ENCODE data around the gene AKAP6.

AKAP6 gene

GRCh38 chr14:32343926-32344430, 14.9 kb downstream of the AKAP6 start:
- no peak for TF ChIP-seq CTCF (IDR thresholded peaks at IDR 0.05; ENCODE audit: low read depth, low read length)
- no peak overlapping the region for H3K4me3 ChIP-seq (ENCODE audit: low read depth, low read length)

GRCh38 chr14:32345311-32345791, 16.3 kb downstream of the AKAP6 start:
- H3K4me3 ChIP-seq (ENCODE audit: low read depth, low read length): no peak overlapping the region
- TF ChIP-seq CTCF (IDR thresholded peaks at IDR 0.05; ENCODE audit: low read depth, low read length): no peak

- no peak for TF ChIP-seq CTCF (IDR thresholded peaks at IDR 0.05; ENCODE audit: low read depth, low read length)
- H3K4me3 ChIP-seq (ENCODE audit: low read depth, low read length): no peak overlapping the region
These were observed 20.2 kb downstream of the AKAP6 start for GRCh38 chr14:32349322-32349721.

GRCh38 chr14:32350020-32350419, 20.9 kb downstream of the AKAP6 start:
- no peak overlapping the region for H3K4me3 ChIP-seq (ENCODE audit: low read depth, low read length)
- TF ChIP-seq CTCF (IDR thresholded peaks at IDR 0.05; ENCODE audit: low read depth, low read length): no peak

- no peak for TF ChIP-seq CTCF (IDR thresholded peaks at IDR 0.05; ENCODE audit: low read depth, low read length)
- no peak overlapping the region for H3K4me3 ChIP-seq (ENCODE audit: low read depth, low read length)
These were observed 23.5 kb downstream of the AKAP6 start for GRCh38 chr14:32352631-32353030.

- no peak overlapping the region for H3K4me3 ChIP-seq (ENCODE audit: low read depth, low read length)
- TF ChIP-seq CTCF (IDR thresholded peaks at IDR 0.05; ENCODE audit: low read depth, low read length): no peak
These were observed 25.6 kb downstream of the AKAP6 start for GRCh38 chr14:32354716-32355115.

- TF ChIP-seq CTCF (IDR thresholded peaks at IDR 0.05; ENCODE audit: low read depth, low read length): no peak
- no peak overlapping the region for H3K4me3 ChIP-seq (ENCODE audit: low read depth, low read length)
These were observed 29.7 kb downstream of the AKAP6 start for GRCh38 chr14:32358781-32359180.
